NCI-H510A (cell line): ENCODE measurements around the gene WDR37.
"Not testable (repeated sequence)": the region's sequence is repeated elsewhere in the genome, so short reads cannot be mapped to it uniquely, and the experiment has no call there.

Experiments
- DNase-seq: peaks from one replicate; lab custom pipeline; 2025; lab: John Stamatoyannopoulos, UW

WDR37 gene

DNA sequence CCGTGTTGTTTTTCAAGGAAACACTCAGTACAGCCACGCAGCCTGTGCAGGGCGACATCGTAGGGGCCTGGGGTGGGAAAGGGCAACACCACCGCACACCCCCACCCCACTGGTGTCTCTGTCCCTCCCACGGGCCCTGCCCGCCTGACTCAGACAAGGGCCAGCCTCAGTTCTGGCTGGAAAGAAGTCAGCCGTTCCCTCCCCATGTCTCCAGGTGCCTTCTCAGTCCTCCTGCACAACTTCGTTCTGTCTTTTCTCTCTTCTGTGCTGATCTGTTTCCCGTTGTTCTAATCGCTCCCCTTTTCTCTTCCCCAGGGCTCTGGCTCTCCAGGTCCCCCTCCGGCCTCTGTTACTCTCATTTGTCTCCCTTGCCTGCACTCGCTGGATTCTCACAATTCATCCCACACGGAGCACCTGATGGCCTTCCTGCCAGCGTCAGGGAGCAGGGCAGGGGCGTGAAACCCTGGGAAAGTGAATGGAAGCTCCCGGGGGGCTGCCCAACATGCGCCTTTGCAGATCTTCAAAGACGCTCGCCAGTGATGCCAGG lies 97.7 kb downstream of the WDR37 start:
- no peak for DNase-seq

DNA sequence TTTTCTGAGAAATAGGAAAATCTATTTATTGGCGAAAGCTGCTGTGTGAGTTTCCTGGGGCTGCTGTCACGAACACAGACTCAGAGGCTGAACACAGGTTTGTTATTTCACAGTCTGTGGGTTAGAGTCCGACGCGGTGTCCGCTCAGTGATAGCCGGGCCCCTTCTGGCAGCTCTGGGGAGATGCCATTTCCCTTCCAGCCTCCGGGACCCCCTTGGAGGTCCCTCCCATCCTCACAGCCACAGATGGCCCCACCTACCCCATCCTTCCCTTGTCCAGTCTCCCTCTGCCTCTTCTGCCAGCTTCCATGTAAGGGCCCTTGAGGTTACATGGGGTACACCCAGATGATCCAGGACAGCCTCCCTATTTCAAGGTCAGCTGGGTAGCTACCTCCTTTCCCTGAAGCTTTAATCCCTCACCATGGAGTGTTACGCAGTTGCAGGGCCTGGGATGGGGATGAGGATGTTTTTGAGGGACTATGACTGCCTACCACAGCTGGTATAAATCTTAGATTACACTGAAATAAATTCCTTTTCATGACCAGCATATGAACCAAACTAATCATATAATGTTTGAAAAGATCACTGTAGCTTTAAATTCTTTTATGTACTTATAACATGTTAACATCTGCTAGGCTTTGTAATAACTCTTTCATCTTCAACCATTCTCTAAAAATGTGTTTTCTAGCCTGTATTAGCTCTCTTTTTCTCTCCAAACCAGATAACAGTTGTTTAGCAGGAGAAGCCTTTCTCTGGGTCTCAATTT lies 98.5 kb downstream of the WDR37 start:
- DNase-seq, result no peak

- DNase-seq, result no peak
Measured at GRCh38 chr10:1155791-1156615, 99.8 kb downstream of the WDR37 start.

GRCh38 chr10:1156616-1156886 lies 100.4 kb downstream of the WDR37 start:
- DNase-seq, result no peak

GRCh38 chr10:1156921-1157614 lies 100.9 kb downstream of the WDR37 start:
- DNase-seq, result no peak

- DNase-seq, result no peak
Measured at GRCh38 chr10:1157615-1157933, 101.4 kb downstream of the WDR37 start.

- no peak for DNase-seq
Measured at GRCh38 chr10:1158066-1158465, 101.9 kb downstream of the WDR37 start.

DNA sequence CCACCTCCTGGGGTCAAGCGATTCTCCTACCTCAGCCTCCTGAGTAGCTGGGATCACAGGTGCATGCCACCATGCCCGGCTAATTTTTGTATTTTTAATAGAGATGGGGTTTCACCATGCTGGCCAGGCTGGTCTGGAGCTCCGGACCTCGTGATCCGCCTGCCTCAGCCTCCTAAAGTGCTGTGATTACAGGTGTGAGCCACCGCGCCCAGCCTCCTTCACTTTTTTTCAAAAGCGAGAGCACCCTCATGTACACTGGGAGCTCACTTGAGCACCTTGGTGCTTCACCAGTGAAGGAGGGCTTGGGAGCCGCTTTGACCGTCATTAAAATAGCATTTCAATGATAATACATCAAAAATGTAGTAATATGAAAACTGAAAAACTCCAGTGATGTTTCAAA lies 102.4 kb downstream of the WDR37 start:
- DNase-seq, result not testable (repeated sequence)

- no peak for DNase-seq
Measured at GRCh38 chr10:1159131-1160061, 103.2 kb downstream of the WDR37 start.

- DNase-seq, result no peak
Measured at GRCh38 chr10:1160561-1161314, 104.6 kb downstream of the WDR37 start.

GRCh38 chr10:1161315-1161673 lies 105.1 kb downstream of the WDR37 start:
- DNase-seq, result not testable (repeated sequence)

DNA sequence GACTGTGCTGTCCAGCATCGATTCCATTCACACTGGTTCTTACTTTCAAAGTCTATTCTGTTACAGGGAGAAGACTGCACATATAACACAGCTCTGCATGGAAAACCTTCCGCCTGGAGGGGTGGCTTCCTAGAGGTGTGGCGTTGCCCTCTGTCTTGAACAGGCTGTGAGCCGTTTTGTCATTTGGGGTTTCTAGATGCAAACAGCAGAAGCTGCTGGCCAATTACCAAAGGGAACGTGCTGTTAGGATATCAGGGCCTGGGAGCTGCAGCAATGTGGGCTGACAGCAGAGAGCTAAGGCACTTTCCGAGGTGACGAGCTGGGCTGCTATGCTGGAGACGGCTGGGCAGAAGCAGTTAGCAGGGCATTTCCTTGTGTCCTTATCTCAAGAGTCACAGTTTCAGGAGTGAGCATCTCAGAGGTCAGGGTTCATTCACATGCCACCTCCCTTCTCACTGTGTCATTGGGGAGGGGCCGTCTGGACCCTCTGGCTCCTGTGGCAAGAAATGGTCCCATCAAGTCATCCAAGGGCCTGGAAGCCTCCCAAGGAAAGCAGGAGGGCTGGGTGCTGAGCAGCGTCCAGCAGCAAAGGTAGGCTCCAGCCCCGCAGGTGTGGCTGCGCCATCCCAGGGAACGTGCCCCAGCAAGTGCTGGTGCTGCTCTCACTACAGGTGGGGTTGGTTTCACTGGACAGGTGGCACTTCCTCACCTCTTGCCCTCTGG lies 106.5 kb downstream of the WDR37 start:
- no peak for DNase-seq

- no peak for DNase-seq
Measured at GRCh38 chr10:1163204-1163660, 107.0 kb downstream of the WDR37 start.

DNA sequence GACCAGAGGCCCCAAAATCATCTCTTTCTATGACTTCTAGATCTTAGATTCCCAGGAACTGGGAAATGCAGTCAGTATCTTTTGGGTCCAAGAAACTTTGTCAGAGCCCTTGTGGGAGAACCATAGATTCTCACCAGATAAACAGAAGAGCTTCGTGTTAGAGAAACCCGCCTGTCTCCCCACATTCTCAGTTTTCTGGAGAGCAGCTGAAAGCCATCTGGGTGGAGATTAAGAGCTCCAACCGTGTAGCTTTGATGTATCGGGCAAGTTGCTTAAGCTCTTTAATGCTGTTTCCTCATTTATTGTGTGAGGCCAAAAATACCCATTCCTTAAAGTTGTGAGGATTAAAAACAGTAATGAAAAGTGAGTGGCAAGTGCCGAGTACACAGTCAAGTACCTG lies 107.6 kb downstream of the WDR37 start:
- no peak for DNase-seq

DNA sequence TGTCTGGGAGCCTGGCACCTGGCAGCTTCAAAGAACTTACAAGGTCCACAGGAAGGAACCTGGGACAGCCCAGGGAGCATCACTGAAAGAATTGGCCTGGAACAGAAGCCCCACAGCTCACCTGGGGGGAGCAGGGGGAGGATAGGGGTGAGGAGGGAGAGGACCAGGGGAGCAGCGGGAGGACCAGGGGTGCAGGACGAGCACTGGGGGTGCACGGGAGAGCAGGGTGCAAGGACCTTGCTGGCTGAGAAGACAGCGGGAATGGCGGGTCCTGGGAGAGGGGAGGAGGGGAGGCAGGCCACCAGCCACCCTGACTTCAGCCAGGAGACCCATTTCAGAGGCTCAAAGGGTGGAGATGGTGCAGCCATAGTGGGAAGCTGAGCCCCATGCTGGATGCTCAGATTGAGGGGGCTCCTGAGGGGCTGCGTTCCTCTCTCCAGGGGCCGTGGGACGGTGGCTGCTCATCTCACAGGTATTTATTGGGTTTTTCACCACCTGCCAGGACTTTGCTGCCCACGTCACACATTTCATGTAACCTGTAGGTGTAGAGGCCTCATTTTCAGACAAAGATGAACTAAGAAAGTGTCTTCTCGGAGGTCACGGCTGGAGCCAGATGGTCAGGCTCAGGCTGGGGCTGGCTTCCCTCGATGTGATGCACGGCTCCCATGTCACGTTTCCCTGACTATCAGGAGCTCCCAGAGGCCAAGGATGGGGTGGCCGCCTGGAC lies 110.1 kb downstream of the WDR37 start:
- DNase-seq, result no peak

DNA sequence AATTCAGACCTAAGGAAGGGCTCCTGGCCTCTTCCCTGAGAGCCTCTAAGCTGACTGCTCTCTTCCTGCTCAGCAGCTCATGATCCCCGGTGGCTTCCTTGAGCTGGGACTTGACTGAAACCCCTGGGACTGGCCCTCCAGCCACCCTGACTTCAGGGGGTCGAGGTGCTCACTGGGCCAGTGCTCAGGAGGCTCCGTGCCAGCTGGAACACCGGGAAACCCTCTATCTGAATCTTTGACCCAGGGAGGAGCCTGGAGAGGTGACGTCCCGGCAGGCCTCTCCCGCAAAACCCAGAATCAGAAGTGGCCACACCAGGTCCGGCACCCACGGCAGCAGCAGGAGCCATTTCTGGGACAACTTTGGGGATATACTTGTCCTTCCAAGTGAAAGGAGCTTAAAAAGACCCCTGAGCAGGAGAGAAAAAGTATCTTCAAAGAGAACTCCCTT lies 110.7 kb downstream of the WDR37 start:
- no peak for DNase-seq

DNA sequence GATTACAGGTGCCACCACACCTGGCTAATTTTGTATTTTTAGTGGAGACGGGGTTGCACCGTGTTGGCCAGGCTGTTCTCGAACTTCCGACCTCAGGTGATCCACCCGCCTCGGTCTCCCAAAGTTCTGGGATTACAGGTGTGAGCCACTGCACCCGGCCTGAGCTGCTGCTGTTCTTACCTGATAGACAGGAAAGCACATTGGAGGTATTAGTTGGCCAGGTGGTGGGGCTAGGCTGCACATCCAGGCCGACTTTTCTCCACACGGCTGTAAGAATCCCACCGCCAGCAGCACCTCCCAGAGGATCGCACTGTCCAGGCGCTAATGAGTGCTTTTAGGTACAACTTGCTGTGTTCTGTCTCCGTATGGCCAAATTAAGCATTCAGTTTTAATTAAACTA lies 112.6 kb downstream of the WDR37 start:
- no peak for DNase-seq

DNA sequence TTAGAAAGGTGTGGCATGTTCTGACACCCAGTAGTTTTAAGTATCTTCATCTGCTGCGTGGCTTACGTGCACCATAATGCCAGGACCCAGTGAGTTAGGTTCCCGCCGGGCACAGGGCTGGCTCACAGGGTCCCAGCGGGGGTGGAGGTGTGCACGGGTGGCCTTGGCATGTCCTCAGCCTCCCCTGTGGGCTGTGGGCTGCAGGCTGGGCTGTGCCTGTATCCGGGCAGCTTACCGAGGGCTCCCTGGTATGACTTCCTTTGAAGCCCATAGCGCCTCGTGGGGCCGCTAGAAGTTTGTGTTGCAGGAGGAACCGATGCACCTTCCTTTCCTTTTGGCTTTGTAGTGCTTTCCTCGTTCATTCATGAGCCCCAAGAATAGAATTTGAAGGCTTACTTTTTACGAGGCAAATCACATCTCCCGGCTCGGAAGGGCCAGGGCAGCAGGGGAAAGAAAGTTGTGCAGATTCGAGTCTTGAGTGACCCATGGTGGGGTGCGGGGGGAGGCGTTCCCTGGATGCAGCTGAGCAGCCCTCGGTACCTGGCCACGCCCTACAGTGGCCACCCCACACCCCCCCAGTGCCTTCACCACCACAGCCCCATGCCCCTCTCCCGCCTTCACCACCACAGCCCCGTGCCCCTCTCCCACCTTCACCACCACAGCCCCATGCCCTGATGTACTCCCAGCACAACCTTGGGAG lies 113.2 kb downstream of the WDR37 start:
- no peak for DNase-seq
